Lower lobe of right lung (tissue), 2 donors: ENCODE data around the gene ADAM12. TPM values are rescaled to one million over a fixed set of nuclear protein-coding genes. Genes with fewer than 3 reads are reported as not detected.

ENCODE experiments used
- ATAC-seq, 2 donors: fragments of 200-7000 bp; cut with Tn5 transposase; one replicate each; pipeline ENCODE4 v1.9.1; 2020 to 2022; ENCODE audit warnings: mild to moderate bottlenecking in 2 of 2, moderate library complexity in 2 of 2
- DNase-seq: peaks from one replicate; pipeline ENCODE4 v3.0.0-alpha.2; 2020
- H3K27ac ChIP-seq: fragments of 200-600 bp; one replicate; pipeline ENCODE4 v1.8.0; 2022
- H3K27me3 ChIP-seq: fragments of 200-600 bp; one replicate; pipeline ENCODE4 v1.8.0; 2022; ENCODE audit warnings: low read depth
- H3K36me3 ChIP-seq: fragments of 200-600 bp; one replicate; pipeline ENCODE4 v1.8.0; 2022; ENCODE audit warnings: mild to moderate bottlenecking
- H3K4me1 ChIP-seq: fragments of 200-600 bp; one replicate; pipeline ENCODE4 v1.8.0; 2022
- H3K4me3 ChIP-seq: fragments of 200-600 bp; one replicate; pipeline ENCODE4 v1.8.0; 2022; ENCODE audit warnings: mild to moderate bottlenecking
- H3K9me3 ChIP-seq: fragments of 200-600 bp; one replicate; pipeline ENCODE4 v1.8.0; 2022
- intact Hi-C: fragments of 100-400 bp; cut with DNase I; formaldehyde crosslinking; loops from one replicate; pipeline ENCODE4 v1.11.0; 2022
- total RNA-seq: library from RNA; stranded (reverse); fragmentation: NEBNext Ultra II Directional; extraction: Animal tissue kit (Norgen Biotek cat#: 25700); gene quantifications from one replicate; pipeline ENCODE4 v1.2.1, GENCODE V29; 2021
- TF ChIP-seq, protein P1 (sequence below): fragments of 200-600 bp; IDR thresholded peaks from one replicate; pipeline ENCODE4 v1.8.0; 2022; ENCODE audit warnings: antibody characterized with exemption, mild to moderate bottlenecking
- donor health status: DM: no; HTN: yes; CAD: no; lungs with severe emphysema.

The ADAM12 gene
- total RNA-seq, 1 donor from 2014 or later: 0.92 TPM

DNA sequence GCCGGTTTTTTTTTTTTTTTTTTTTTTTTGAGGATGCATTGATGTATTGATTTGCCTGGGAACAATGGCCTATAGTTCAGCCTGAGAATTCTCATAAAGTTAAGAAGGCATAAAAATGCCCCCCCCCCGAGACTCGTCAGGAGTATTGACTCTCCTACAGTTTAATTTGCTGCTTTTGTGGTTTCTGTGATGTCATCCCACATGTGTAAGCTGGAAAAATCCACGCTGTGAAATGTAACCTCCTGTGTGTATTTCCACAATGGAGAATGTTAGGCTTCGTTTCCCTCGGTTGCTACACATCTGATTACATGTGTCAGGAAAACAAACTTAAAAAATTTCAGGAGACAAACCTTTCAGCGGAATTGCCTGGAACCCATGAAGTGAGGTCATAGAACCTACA, 374.0 kb downstream of the ADAM12 start:
- Histone ChIP-seq H3K27me3 (no peaks in the 10 kb centered on the region), H3K9me3 (no peaks in the 10 kb centered on the region), H3K27ac (no peak overlapping the region), H3K36me3 (no peaks in the 10 kb centered on the region), H3K4me3 (no peak overlapping the region), H3K4me1 (no peaks in the 10 kb centered on the region)
- DNase-seq (no peak), ATAC-seq (no peak)
- intact Hi-C loops: no loop called here
- TF ChIP-seq, protein P1, sequence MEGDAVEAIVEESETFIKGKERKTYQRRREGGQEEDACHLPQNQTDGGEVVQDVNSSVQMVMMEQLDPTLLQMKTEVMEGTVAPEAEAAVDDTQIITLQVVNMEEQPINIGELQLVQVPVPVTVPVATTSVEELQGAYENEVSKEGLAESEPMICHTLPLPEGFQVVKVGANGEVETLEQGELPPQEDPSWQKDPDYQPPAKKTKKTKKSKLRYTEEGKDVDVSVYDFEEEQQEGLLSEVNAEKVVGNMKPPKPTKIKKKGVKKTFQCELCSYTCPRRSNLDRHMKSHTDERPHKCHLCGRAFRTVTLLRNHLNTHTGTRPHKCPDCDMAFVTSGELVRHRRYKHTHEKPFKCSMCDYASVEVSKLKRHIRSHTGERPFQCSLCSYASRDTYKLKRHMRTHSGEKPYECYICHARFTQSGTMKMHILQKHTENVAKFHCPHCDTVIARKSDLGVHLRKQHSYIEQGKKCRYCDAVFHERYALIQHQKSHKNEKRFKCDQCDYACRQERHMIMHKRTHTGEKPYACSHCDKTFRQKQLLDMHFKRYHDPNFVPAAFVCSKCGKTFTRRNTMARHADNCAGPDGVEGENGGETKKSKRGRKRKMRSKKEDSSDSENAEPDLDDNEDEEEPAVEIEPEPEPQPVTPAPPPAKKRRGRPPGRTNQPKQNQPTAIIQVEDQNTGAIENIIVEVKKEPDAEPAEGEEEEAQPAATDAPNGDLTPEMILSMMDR: no peak

DNA sequence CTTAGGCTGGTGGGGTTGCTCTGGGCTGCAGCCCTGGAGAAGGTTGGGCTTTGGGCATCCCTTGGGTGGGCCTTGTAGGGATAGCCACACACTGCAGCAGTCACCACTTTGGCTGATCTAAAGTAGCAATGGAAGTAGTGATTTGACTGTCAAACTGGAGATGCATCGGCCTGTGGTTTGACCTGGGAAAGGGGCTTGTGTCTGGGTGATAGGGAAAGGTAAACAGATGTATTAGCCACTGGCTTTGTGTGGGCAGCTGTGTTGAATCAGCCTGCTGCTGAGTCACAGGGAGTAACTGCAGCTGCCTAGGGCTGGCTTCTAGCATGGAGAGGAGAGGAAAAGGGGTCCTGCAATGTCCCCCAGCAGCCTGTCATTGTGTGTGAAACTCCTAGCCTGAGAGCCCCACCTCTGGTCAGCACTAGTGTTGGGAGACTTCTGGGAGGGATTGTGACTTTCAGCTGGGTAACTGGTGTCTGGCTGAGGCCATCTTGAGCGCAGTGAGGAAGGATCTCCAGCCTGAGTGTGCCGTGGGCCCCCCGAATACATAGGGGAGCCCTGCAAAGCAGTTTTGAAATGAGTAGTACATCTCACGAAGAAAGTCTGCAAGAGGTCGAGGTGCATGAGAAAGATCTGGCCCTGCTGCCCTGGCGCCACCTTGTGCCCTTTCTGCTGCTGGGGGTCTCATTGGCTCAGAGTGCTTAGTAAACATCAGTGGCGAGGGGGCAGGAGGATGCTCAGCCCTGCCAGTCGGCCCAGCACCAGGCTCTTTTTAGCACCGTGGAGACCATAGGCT, 374.6 kb downstream of the ADAM12 start:
- Histone ChIP-seq H3K27me3 (no peaks in the 10 kb centered on the region), H3K4me1 (no peaks in the 10 kb centered on the region), H3K36me3 (no peaks in the 10 kb centered on the region), H3K9me3 (no peaks in the 10 kb centered on the region), H3K4me3 (no peak overlapping the region), H3K27ac (no peak overlapping the region)
- ATAC-seq (no peak), DNase-seq (no peak)
- TF ChIP-seq, protein P1: no peak
- intact Hi-C loops: no loop called here

DNA sequence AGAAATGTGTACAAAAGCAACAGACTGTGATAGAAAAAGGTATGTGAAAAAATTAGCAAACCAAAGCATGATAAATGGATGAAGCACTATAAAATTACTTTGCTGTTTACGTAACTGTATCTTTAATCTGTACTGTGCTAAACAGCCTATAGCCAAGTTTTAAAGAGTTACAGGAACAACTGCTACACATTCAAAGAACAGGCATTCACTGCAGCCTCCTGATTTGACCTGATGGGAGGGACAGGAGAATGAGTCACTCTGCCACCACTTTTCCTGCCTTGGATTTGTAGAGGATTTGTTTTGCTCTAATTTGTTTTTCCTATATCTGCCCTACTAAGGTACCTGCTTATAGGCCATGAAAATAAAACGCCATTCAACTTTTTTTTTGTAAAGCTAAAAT, 375.8 kb downstream of the ADAM12 start:
- DNase-seq (no peak), ATAC-seq (no peak)
- Histone ChIP-seq H3K4me1 (no peaks in the 10 kb centered on the region), H3K27ac (no peak overlapping the region), H3K9me3 (no peaks in the 10 kb centered on the region), H3K27me3 (no peaks in the 10 kb centered on the region), H3K4me3 (no peak overlapping the region), H3K36me3 (no peaks in the 10 kb centered on the region)
- intact Hi-C loops: no loop called here
- TF ChIP-seq, protein P1: no peak

DNA sequence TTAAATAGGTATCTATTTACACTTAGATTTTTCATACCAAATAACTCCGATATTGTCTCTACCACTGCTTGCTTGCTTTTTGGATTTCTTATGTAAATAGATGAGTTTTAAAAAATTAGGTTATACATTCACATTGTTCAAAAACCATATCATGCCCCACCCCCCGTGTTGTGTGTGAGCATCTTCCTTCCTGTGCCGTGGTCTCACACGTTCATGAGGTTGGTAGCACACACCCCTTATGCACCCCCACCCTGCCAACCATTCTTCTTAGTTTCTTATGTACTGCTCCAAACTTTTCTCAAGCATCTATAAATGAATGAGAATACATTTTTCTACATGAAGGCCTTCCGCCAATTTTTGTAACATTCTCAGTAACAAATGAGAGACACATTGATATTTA, 376.3 kb downstream of the ADAM12 start:
- Histone ChIP-seq H3K27me3 (no peaks in the 10 kb centered on the region), H3K4me3 (no peak overlapping the region), H3K36me3 (no peaks in the 10 kb centered on the region), H3K27ac (no peak overlapping the region), H3K4me1 (no peaks in the 10 kb centered on the region), H3K9me3 (no peaks in the 10 kb centered on the region)
- TF ChIP-seq, protein P1: no peak
- DNase-seq: no peak
- no peak for ATAC-seq
- intact Hi-C loops: no loop called here

DNA sequence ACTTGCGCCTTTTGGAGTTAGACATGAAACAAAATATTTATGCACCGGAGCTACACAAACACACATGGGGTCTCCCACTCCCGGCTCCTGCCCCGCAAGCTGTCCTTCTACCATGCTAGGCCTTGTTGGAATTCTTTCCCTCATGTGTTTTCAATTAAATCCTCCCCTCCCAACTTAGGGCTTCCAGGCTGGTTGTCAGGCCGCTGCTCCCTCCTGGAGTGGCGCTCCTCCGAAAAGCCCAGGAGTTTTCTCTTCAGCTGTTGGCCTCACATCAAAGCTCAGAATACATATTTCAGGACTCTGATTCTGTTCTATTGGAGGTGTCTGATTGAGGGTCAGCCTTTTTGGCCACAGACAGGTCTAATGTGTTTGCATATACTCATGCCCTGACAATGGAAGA, 378.6 kb downstream of the ADAM12 start:
- H3K27me3 ChIP-seq: no peaks in the 10 kb centered on the region
- DNase-seq: no peak
- H3K9me3 ChIP-seq: no peaks in the 10 kb centered on the region
- no peaks in the 10 kb centered on the region for H3K4me1 ChIP-seq
- intact Hi-C loops: no loop called here
- no peak for ATAC-seq
- TF ChIP-seq, protein P1: no peak
- no peak overlapping the region for H3K27ac ChIP-seq
- no peak overlapping the region for H3K4me3 ChIP-seq
- H3K36me3 ChIP-seq: no peaks in the 10 kb centered on the region
